B cell (primary cell): ENCODE measurements around the gene POTEF. TPM values are rescaled to one million over a fixed set of nuclear protein-coding genes. Genes with fewer than 3 reads are reported as not detected.
"Not testable (repeated sequence)": the region's sequence is repeated elsewhere in the genome, so short reads cannot be mapped to it uniquely, and the experiment has no call there.

Source experiments
- ATAC-seq: fragments of 200-7000 bp; cut with Tn5 transposase; one replicate; pipeline ENCODE4 v1.10.0; 2021; ENCODE audit warnings: low read depth, mild to moderate bottlenecking, moderate number of reproducible peaks, moderate library complexity
- CTCF ChIA-PET: fragments of 350-600 bp; sonication (Branson Sonifier 250); formaldehyde crosslinking; loops from one replicate; lab custom pipeline; 2021; ENCODE audit warnings: antibody characterized with exemption, inconsistent platforms; lab: Charles Lee
- POLR2A ChIA-PET: fragments of 350-600 bp; sonication (Branson Sonifier 250); formaldehyde crosslinking; loops from one replicate; lab custom pipeline; 2021; ENCODE audit warnings: antibody characterized with exemption; lab: Charles Lee
- DNase-seq: peaks from one replicate; pipeline ENCODE4 v3.0.0; 2013
- H2AFZ ChIP-seq: 2 replicates; pipeline ENCODE4 v1.6.1; 2012; ENCODE audit warnings: mild to moderate bottlenecking, low read depth, low read length; ENCODE audit not compliant: insufficient read depth, poor library complexity, severe bottlenecking
- H3K27ac ChIP-seq, 2 donors: 1 replicate in 1 of 2; 2 replicates in 1 of 2; pipeline ENCODE4 v1.5.1; 2012 to 2013; ENCODE audit warnings: low read length in 2 of 2, mild to moderate bottlenecking in 2 of 2, moderate library complexity in 1 of 2
- H3K27me3 ChIP-seq, 4 experiments: fragments of 200-600 bp in 1 of 4; sonication (generic) in 1 of 4; replicated peaks in 1 of 4; 1 replicate in 2 of 4; 2 replicates in 2 of 4; pipeline versions ENCODE4 v1.6.1 to v1.7.0; 2013 to 2016; ENCODE audit warnings: low read length in 3 of 4, mild to moderate bottlenecking in 2 of 4, mixed read lengths in 1 of 4, moderate library complexity in 1 of 4; ENCODE audit not compliant: insufficient read depth in 4 of 4, control insufficient read depth in 3 of 4; ENCODE audit errors: control extremely low read depth in 1 of 4
- H3K36me3 ChIP-seq, 2 experiments: replicated peaks in 1 of 2; 1 replicate in 1 of 2; 2 replicates in 1 of 2; pipeline versions ENCODE4 v1.6.1 to v1.7.1; 2013; ENCODE audit warnings: low read length in 1 of 2; ENCODE audit not compliant: insufficient read depth in 2 of 2, control insufficient read depth in 1 of 2; ENCODE audit errors: control extremely low read depth in 1 of 2, extremely low read depth in 1 of 2
- H3K4me1 ChIP-seq, 2 donors: fragments of 200-600 bp in 1 of 2; sonication (generic) in 1 of 2; 1 replicate in 1 of 2; 2 replicates in 1 of 2; pipeline versions ENCODE4 v1.5.1 to v1.6.1; 2013 to 2017; ENCODE audit warnings: low read length in 2 of 2; ENCODE audit not compliant: control insufficient read depth in 2 of 2, insufficient read depth in 2 of 2
- H3K4me2 ChIP-seq: replicated peaks from 2 replicates; pipeline ENCODE3; 2012; ENCODE audit warnings: mild to moderate bottlenecking, low read depth, low read length; ENCODE audit not compliant: poor library complexity, severe bottlenecking
- H3K4me3 ChIP-seq, 5 experiments: fragments of 200-600 bp in 1 of 5; sonication (generic) in 1 of 5; 1 replicate in 3 of 5; 2 replicates in 2 of 5; pipeline versions ENCODE4 v1.5.1 to v1.7.0; 2011 to 2016; ENCODE audit warnings: low read length in 4 of 5, mild to moderate bottlenecking in 4 of 5, low read depth in 2 of 5, control low read depth in 1 of 5, moderate library complexity in 1 of 5; ENCODE audit not compliant: insufficient read depth in 1 of 5; ENCODE audit errors: control extremely low read depth in 1 of 5, extremely low read depth in 1 of 5
- H3K79me2 ChIP-seq: fragments of 200-600 bp; sonication (generic); one replicate; pipeline ENCODE4 v1.6.0; 2016; ENCODE audit warnings: low read length; ENCODE audit not compliant: control insufficient read depth, insufficient read depth
- H3K9ac ChIP-seq: fragments of 200-600 bp; sonication (generic); 2 replicates; pipeline ENCODE4 v1.6.1; 2017; ENCODE audit warnings: mild to moderate bottlenecking, low read length, moderate library complexity
- H3K9me3 ChIP-seq, 3 donors: one replicate each; pipeline versions ENCODE4 v1.6.1 to v1.7.1; 2013; ENCODE audit warnings: low read length in 2 of 3; ENCODE audit not compliant: control insufficient read depth in 2 of 3, insufficient read depth in 1 of 3; ENCODE audit errors: control extremely low read depth in 1 of 3
- H4K20me1 ChIP-seq: 2 replicates; pipeline ENCODE4 v1.6.0; 2012; ENCODE audit warnings: mild to moderate bottlenecking, low read length; ENCODE audit not compliant: insufficient read depth, control insufficient read depth, poor library complexity, severe bottlenecking
- H3K27ac Mint-ChIP-seq: one replicate; pipeline ENCODE4 v1.8.0; 2021; ENCODE audit warnings: mixed read lengths
- H3K27me3 Mint-ChIP-seq: one replicate; pipeline ENCODE4 v1.8.0; 2021; ENCODE audit warnings: mixed read lengths
- H3K4me1 Mint-ChIP-seq: one replicate; pipeline ENCODE4 v1.8.0; 2021; ENCODE audit warnings: mixed read lengths
- H3K4me3 Mint-ChIP-seq: one replicate; pipeline ENCODE4 v1.8.0; 2021; ENCODE audit warnings: mixed read lengths
- H3K9me3 Mint-ChIP-seq: one replicate; pipeline ENCODE4 v1.8.0; 2022; ENCODE audit warnings: mixed read lengths; ENCODE audit not compliant: insufficient read depth
- WGBS: methylation state at CpG from one replicate; pipeline ENCODE4 v1.1.5; 2013; ENCODE audit warnings: missing lambda C conversion rate; ENCODE audit not compliant: insufficient coverage; 5-methylcytosine and 5-hydroxymethylcytosine counted together
- intact Hi-C: fragments of 100-400 bp; cut with micrococcal nuclease; formaldehyde crosslinking; loops from one replicate; pipeline ENCODE4 v1.10.0; 2022
- polyA plus RNA-seq: library from polyadenylated mRNA; depleted of rRNA; stranded (reverse); fragments of >200 nt; gene quantifications from 2 replicates; pipeline ENCODE4 v1.2.3, GENCODE V29; 2012
- total RNA-seq, 2 donors: library from RNA; stranded (reverse); fragments of 120-200 nt in 1 of 2; gene quantifications; 1 replicate in 1 of 2; 2 replicates in 1 of 2; pipeline versions ENCODE4 v1.2.3 to v1.2.4, GENCODE V29; 2013 to 2022

POTEF gene
- total and polyA plus RNA-seq, 2 donors (not counting 1 experiment from before 2014, with no cell fraction given) = not detected

DNA sequence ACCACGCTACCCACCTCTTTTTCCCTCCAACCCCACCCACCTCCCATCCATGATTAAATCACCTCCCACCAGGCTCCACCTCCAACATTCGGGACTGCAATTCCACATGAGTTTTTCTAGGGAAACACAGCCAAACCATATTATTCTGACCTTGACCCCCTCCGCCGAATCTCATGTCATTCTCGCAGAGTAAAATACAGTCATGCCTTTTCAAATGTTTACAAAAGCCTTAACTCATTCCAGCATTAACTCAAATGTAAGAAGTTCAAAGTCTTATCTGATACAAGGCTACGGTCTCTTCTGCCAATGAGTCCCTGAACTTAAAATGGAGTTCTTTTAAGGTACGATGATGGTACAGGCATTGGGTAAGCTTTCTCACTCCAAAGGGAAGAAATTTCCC lies 72.7 kb downstream of the POTEF start:
- H3K27me3 Mint-ChIP-seq, H3K4me2 ChIP-seq, DNase-seq, H3K4me1 Mint-ChIP-seq, H4K20me1 ChIP-seq, H3K4me1 ChIP-seq, ATAC-seq, CTCF ChIA-PET, H2AFZ ChIP-seq, intact Hi-C loops, H3K4me3 Mint-ChIP-seq, H3K4me3 ChIP-seq, H3K79me2 ChIP-seq, H3K27me3 ChIP-seq, H3K27ac ChIP-seq, H3K9ac ChIP-seq, H3K9me3 ChIP-seq, H3K9me3 Mint-ChIP-seq, H3K36me3 ChIP-seq, H3K27ac Mint-ChIP-seq, POLR2A ChIA-PET: not testable (repeated sequence)
- no CpG with 5 or more reads among the region's 7 CpGs for WGBS

DNA sequence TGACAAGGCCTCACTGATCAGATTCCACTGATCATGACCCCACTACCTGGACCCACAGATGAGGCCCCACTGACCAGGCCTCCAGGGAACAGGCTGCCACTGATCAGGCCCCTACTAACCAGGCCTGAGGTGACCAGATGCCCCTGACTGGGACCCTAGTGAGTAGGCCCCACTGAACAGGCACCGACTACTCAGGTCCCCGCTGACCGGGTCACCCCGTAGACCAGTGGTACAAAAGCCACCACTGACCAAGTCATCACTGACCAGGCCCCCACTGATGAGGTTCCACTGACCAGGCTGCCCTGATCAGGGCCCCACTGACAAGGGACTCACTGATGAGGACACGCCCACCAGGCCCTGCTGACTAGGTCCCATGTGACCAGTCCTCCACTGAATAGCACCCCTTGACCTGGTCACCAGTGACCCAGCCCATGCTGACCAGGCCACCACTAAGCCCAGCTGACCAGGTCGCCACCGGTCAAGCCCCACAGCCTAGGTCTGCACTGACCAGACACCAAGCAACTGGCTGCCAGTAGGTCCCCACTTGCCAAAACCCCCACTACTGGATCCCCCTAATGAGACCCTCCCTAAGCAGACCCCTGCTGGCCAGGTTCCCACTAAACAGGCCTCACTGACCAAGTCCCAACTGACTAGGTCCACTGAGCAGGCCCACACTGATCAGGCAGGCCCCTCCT lies 75.7 kb downstream of the POTEF start:
- H3K27me3 ChIP-seq, H3K4me1 ChIP-seq, POLR2A ChIA-PET, H3K36me3 ChIP-seq, H3K27me3 Mint-ChIP-seq, H3K9ac ChIP-seq, H2AFZ ChIP-seq, H3K9me3 Mint-ChIP-seq, H3K9me3 ChIP-seq, H3K4me2 ChIP-seq, H4K20me1 ChIP-seq, H3K4me3 ChIP-seq, H3K4me3 Mint-ChIP-seq, CTCF ChIA-PET, intact Hi-C loops, ATAC-seq, DNase-seq, H3K27ac ChIP-seq, H3K79me2 ChIP-seq, H3K27ac Mint-ChIP-seq, H3K4me1 Mint-ChIP-seq: not testable (repeated sequence)
- WGBS = 93% methylated on average over 3 of the region's 7 CpGs

DNA sequence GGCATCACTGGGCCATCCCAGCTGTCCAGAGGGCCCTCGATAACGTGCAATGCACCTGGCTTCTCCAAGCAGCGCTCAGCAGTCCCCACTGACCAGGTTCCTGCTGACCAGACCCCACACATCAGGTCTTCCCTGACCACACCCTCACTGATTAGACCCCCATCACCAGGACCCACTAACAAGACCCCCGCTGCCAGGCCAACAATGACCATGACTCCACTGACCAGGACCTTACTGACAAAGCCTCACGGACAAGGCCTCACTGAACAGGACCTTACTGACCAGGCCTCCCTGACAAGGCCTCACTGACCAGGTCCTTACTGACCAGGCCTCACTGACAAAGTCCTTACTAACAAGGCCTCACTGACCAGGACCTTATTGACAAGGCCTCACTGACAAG lies 76.6 kb downstream of the POTEF start:
- H3K36me3 ChIP-seq, H2AFZ ChIP-seq, H3K4me2 ChIP-seq, ATAC-seq, H3K27ac ChIP-seq, H3K9me3 Mint-ChIP-seq, H3K4me3 Mint-ChIP-seq, DNase-seq, intact Hi-C loops, CTCF ChIA-PET, POLR2A ChIA-PET, H4K20me1 ChIP-seq, H3K27me3 ChIP-seq, H3K9me3 ChIP-seq, H3K4me1 Mint-ChIP-seq, H3K4me3 ChIP-seq, H3K79me2 ChIP-seq, H3K4me1 ChIP-seq, H3K27me3 Mint-ChIP-seq, H3K27ac Mint-ChIP-seq, H3K9ac ChIP-seq: not testable (repeated sequence)
- WGBS = 100% methylated on average over 1 of the region's 5 CpGs

DNA sequence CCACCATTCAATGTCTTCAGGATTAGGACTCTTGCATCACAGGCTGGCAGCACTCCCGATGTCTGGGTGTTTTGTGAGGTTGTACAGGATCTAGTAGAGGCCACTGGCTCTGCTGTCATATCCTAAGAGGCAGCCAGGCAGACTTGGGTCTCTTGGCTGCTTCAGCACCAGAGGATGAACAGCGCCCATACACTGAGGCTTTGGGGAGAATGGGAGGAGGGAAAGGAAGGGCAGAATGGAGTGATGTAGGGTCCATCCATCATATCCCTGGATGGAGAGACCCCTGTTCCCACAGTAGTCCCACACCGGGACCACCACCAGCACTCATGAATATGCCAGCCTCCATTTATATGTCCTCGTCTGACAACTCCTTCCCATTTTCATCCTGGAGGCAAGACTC lies 80.6 kb downstream of the POTEF start:
- H3K9ac ChIP-seq, H3K27ac Mint-ChIP-seq, H3K36me3 ChIP-seq, H3K9me3 Mint-ChIP-seq, ATAC-seq, H3K4me2 ChIP-seq, H3K27me3 ChIP-seq, H3K4me1 ChIP-seq, H3K4me3 ChIP-seq, POLR2A ChIA-PET, H3K9me3 ChIP-seq, DNase-seq, H3K27me3 Mint-ChIP-seq, H3K4me1 Mint-ChIP-seq, H3K79me2 ChIP-seq, H2AFZ ChIP-seq, intact Hi-C loops, H3K27ac ChIP-seq, H4K20me1 ChIP-seq, CTCF ChIA-PET, H3K4me3 Mint-ChIP-seq: not testable (repeated sequence)
- WGBS = no CpG with 5 or more reads among the region's 4 CpGs
